NCI-H1092 treated with DMSO at 0.1 percent for 48 hours (cell line): Measurements from ENCODE around the gene LRP2BP.
"Not testable (repeated sequence)": the region's sequence is repeated elsewhere in the genome, so short reads cannot be mapped to it uniquely, and the experiment has no call there.

ENCODE experiments used
- DNase-seq: peaks from one replicate; lab custom pipeline; 2025; lab: John Stamatoyannopoulos, UW

The LRP2BP gene

DNA sequence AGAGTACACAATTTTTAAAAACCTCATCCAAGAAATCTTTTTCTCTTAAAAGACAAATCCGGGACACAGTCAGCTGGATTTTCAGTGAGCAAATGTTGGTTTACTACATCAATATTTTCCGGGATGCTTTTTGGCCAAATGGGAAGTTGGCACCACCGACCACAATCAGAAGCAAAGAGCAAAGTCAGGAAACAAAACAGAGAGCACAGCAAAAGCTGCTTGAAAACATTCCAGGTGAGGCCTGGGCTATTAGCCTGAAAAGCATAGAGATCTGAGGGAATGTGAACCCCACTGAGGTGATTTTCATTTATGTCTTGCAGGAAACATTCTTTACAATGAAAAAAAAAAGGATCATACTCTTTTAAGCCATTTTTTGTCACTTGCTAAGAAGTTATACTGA lies 33.9 kb downstream of the LRP2BP start:
- no peak for DNase-seq

DNA sequence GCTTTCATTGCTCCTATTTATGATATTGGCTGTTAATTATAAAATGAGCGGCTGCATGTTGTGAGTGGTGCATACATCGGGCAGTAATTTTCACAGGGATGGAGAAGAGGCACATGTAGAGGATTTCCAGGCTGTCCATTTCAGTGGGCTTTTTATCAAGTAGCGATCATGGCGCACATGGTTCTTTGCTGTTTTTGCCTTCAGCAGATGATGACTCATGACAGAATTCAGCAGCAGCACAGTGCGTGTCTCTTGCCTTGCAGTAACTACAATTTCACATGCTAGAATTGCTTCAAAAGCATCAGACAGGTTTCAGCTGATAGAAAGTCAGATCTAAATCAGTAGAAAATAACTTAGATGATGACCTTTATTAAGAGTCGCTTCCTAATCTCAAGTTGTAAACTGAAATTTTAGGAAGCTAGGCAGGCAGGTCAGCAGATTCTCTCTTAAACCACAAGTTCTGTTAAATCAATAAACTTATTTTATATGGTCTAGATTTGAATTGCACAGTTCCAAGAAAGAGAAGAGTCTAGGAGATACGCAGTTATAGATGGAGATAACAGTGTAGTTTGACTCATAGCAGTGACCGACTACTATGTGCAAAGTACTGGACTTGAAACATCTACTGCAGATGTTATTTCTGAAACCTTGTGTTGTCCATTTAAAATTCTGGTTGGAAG lies 35.8 kb downstream of the LRP2BP start:
- no peak for DNase-seq

DNA sequence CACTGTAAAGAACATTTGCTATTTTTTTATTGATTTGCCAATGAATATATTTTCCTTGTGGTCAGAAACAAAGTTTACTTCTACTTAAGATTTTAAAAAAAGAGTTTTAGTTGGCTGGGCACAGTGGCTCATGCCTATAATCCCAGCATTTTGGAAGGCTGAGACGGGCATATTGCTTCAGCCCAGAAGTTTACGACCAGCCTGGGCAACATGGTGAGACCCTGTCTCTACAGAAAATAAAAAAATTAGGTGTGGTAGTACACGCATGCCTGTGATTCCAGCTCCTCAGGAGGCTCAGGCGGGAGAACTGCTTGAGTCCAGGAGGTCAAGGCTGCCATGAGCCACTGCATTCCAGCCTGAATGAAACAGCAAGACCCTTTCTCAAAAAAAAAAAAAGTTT lies 36.8 kb downstream of the LRP2BP start:
- DNase-seq: no peak

DNA sequence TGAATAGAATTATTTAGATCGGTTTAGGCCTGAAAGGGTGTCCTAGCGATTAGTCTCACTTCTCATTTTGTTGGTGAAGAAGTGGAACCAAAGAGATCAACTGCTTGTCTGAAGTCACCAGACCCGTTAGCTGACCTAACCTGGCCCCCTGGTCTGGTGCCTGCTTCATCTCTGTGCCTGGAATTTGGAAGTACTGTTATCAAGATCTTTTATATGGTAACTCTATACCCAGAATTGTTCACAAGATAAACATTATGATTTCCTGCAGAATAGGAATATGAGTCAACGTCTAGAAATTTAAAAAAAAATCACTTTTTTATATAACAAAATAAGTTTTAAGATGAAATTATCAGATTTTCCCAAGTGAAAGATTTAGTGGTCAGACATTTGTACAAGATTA lies 37.2 kb downstream of the LRP2BP start:
- no peak for DNase-seq

DNA sequence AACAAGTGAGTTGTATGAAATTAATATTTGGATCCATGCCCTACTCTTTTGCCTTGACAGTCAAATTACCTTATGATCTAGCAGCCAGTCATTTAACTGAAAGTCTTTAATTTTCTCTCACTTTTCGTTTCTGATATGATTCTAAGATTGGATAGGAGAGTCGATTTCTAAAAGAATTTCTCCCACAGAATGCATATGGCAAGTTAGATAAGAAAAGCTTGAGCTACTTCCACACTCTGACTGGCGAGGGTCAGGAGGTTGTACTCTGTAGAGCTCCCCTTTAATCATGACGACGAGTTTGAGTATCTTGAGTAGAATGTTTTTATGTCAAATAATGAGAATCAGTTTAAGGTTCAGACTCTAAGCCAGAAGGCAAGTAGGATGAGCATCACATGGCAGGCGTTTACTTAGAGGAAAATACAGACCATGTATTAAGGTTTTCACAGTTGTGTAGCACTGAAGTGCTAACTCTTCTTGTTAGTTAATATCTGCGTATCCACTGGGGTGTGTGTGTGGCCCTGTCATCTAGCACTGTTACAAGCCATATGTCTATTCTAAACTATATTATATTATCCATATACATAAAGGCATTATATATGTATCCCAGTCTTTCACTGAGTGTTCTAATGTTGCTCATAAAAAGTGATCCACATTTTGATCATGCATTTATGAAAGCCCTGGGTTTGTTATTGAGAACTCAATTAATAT lies 37.8 kb downstream of the LRP2BP start:
- DNase-seq: no peak

DNA sequence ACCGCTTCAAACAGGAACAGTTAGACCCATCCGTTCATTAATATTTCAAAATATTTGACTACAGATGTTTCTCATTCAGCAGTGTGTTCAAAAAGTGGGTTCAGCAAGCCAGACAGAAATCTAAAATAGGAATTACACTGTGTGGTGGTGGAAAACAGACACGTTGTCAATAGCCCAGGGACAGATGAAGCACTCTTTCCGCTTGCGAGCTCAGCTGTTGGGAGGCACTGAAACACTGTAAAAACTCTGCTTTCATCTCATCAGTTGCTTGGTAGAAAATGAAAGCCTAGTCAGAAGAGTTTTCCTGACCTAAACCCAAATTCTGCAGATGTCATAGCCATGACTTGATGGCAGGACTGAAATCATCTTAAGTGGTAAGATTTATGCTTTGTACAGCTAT lies 38.5 kb downstream of the LRP2BP start:
- no peak for DNase-seq

DNA sequence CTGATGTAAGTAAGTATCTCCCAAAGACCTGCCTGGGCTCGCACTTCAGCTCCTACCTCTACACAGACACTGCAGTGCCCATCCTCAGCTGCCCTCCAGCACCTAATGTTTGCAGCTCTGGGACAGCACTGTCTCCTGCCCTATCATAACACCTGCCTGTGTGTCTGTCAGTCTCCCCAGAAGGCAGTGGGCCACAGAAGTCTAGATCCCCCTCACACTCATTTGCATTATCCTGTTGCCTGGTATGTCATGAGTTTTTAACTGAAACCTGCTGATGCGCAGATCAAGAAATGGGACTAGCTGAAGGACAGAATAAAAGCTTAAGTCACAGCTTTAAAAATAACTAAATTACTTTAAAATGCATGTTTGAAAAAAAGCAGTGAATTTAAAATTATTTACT lies 43.0 kb downstream of the LRP2BP start:
- no peak for DNase-seq

DNA sequence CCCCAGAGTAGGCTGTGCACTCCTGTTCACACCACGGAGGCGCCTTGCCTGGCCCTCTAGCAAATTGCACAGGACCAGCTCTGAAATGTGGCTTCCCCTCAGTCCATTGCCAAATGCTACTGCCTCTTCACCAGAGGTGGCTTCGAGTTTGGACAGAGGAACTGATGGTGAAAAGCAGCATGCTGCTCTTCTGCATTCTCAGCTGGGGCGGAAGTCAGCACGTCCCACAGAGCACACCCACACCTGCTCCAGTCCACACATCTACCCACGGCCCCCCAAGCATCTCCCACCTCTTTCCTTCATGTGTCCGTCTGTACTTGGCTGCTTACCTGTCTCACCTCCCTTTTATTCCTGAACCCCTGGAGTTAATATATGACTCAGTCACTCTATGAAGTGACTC lies 43.5 kb downstream of the LRP2BP start:
- DNase-seq: no peak

DNA sequence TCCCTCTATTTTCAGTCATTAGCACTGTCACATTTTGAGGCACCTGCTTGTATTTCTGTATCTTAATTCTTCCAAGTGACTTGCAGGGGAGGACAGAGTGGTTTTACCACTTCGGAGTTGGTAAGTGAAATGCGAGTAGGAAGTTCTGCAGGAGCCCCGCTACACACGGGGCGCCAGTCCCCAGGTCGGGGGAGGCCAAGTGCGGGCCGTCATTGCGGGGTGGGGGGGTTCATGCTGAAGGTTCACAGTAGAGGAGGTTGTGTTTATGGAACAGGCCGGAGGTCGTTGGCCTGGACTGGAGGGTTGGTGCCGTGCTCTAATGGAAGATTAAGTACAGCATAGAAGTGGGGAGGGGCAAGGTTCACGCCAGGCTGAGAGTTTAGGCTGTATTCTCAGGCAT lies 44.0 kb downstream of the LRP2BP start:
- no peak for DNase-seq

DNA sequence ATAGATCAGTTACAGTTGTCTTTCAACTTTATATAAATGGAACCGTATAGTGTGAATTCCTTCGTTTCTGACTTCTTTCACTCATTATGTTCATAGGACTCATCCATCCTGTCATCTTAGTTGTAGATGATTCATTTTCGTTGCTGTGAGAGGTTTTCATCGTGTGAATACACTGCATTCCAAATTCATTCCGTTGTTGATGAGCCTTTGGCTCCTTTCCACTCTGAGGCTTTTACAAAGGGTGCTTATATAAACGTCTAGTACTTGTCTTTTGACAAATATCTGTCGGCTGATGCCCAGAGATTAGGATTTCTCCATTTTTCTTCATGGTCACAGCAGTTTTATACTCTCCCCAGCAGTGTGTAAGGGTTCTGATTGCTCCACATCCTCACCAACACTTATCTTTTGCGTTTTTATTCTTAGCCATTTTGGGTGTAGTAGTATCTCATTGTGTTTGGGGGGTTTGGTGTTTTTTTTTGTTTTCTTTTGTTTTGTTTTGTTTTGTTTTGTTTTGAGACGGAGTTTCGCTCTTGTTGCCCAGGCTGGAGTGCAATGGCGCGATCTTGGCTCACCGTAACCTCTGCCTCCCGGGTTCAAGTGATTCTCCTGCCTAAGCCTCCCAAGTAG lies 48.6 kb downstream of the LRP2BP start:
- DNase-seq: no peak

DNA sequence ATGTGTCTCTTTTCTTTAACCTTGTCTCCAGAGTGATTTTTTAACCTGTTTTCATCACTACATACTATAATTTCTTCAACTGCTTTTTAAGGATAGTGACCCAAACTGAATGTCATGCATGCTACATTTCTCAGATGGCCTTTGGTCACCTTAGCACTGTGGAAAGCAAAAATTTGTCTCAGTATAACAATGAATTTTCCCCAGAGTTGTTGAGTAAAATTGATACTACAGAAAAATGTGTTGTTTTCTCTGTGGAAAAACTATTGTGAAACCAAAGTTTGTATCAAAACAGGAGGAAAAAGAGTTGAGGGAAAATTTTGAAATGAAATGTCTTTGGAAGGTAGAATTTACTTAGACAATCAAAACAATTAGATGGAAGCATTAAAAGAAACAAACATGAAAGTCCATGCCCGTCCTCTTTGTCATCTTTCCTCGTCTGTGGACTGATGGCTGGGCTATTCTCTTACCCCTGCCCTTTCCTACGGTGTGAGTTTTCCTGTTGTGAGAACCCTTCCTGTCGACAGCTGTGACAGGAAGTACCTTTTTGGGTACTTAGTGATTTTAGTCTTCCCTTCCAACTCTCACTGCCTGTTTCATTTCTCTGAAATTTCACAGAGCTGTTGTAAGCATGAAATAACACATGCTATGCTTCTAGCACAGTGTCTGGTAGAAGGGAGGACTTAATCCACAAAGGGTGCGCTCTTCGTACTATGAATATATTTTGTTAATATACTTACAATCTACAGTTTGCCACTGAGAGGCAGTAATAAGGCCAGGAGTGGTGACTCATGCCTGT lies 50.8 kb downstream of the LRP2BP start:
- no peak for DNase-seq

DNA sequence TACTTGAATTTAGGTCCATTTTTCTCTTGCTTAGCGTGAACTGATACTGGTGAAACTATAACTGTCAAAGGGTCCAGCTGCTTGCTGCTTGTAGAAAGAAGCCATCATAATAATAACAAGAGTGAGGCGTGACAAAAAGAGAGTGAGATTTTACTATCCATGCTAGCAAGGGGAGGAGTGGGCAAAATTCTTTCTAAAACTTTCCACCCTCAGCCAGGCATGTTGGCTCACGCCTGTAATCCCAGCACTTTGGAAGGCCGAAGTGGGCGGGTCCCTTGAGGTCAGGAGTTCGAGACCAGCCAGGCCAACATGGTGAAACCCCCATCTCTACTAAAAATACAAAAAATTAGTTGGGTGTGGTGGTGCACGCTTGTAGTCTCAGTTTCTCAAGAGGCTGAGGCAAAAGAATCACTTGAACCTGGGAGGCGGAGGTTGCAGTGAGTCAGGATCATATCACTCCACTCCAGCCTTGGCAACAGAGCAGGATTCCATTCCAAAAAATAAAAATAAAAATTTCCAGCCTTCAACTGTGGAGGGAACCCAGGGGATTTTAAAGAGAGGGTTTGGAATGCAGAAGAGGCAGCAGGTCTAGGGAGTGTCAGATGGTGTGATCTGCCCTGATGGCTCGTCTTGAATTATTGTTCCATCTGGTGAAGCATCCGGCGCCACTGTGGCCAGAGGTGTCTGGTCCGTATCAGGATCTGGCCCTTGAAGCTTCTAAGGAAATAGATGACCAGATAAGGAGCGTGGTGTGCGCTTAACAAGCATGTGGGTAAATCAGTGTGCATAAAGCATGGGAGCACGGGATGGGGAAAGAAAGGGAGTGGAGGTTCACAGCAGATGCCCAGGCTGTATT lies 51.8 kb downstream of the LRP2BP start:
- DNase-seq: no peak

DNA sequence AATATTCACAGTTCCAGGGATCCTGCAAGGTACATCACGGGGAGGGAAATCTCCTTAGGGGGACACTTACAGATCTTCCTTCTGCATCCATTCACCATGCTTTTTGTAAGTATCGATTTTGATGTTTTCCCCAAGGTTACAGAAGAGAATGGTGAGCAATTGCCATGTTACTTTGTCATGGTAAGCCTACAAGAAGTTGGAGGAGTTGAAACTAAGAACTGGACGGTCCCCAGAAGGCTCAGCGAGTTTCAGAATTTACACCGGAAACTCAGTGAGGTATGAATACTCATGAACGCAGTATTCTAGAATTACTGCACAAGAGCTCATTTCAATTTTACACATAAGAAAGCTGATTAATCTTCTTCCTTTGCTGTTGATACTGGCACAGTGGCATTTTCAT lies 53.9 kb downstream of the LRP2BP start:
- DNase-seq: no peak

DNA sequence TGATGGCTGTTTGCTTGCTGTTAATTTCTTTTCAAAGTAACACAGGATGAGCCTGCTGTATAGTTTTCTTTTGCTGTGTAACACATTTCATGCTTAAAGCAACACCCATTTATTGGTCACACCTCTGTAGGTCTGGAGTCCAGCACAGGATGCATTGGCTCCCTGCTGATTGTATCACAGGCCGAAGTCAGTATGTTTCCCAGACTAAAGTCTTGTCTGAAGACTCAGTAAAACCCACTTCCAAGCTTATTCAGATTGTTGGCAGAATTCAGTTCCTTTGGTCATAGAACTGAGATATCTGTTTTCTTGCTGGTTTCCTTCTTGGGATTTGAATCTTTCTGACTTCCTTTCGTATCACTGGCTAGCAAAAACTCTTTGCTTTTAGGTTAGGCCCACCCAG lies 54.3 kb downstream of the LRP2BP start:
- no peak for DNase-seq

DNA sequence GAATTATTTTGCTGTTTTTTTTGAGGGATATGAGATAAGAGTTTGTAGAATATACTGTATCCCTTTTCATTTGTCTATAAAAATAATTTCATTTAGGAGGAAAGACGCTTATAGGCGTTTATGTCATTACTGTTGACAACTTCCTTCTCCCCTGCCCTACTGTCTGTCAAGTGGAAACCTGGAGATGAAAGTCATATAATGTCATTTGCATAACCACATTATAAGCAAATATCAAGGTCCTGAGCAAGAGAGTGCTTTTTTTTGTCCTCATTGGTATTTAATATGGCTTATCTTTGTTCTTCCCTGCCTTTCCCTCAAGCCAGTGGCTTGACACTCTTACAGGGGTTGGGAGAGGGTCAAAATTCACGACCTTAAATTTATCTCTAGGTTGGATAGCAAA lies 55.8 kb downstream of the LRP2BP start:
- no peak for DNase-seq

DNA sequence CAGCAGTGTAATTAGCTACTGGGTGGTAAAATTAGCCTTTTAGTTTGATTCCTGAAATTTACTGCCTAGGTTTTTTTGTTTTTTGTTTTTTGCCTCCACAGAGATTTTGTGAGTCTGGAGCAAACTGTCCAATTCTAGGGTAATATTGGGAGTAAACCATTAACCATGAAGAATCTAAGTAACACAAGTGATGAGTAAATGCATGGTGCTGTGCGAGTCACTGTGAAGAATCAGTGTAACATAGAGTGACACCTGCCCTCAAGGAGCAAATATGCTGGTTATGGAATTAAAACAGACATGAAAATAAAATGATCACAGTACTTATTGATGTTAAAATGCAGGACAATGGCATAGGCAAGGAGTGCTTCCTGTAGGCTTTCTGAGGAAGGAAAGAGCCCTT lies 60.1 kb downstream of the LRP2BP start:
- DNase-seq: no peak

DNA sequence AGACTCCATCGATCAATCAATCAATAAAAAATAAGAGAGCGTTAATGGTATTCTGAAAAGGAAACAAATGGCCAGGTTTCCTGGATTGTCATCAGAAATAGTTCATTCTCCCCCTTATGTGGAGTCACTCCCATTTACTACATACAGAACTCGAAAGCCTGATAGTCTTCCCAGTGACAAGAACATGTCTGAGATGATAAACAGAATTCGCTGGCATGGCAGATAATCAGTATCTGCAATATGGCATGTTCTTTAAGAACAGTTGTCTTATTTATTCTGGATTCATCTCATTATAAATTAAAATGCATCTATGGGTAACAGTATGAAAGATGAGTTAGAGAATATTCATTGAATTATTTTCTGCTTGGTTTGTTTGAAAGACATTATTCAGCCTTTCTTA lies 61.4 kb downstream of the LRP2BP start:
- DNase-seq: no peak

DNA sequence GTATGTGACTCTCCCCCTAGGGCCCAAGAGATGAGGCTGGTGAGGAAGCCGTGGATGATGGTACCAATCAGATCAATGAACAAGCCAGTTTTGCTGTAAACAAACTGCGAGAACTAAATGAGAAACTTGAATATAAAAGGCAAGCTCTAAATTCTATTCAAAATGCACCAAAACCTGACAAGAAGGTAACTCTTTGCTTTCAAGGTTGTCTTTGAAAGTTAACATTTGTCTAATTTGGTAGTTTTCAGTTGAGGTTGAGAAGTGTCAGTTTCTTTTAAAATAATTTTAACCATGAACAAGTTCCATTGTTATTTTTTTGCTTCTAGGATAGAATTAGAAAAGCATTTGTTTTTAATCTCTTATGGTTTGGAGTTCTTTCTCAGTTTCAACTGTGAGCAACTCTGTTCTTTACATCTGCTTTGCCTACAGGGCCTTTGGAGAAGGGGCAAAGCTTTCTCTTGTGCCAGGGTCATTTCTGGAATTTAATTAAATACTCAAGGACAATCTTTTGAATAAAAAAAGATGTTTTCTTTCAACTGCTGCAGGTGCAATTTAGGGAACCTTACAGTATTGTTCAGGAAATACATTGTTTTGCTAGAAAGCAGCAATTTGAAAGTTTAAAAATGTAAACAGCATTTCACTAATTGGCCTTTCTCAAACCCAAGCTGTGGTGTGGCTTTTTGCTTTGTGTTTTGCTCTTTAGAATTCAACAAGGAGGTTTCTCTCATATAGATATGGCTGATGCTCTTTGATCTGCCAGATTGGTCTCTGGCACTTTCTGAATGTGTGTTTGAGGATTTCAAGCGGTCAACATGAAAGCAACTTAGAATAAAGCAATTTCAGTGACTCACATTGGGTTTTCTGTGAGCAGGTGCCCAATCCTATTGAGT lies 62.9 kb downstream of the LRP2BP start:
- DNase-seq: no peak

DNA sequence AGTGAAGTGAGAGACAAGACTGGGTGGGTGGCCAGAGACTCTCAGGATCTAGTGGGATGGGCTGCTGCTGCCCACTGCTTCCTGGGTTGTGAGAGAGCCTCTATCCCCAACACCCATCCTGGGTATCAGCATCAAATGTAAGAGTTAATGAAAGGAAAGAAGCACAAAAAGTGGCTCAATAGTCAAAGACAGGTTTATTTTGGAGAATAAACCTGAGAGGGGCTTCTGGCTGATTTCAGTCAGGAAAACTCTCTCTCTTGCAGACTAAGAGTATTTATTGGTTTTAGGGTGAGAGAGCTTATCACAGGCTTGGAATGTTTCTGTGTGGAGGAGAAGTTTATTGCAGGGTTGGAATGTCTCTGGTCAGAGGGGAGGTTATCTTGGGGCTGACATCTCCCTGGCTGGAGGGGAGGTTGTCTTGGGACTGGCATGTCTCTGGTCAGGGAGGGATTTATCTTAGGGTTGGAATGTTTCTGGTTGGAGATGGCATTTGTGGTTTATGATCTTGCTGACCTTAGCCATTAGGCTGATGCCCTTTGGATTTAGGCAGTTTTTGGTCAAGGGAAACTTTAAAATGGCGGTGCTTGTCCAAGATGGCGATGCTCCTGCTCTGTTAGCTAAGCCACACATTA lies 65.7 kb downstream of the LRP2BP start:
- not testable (repeated sequence) for DNase-seq

DNA sequence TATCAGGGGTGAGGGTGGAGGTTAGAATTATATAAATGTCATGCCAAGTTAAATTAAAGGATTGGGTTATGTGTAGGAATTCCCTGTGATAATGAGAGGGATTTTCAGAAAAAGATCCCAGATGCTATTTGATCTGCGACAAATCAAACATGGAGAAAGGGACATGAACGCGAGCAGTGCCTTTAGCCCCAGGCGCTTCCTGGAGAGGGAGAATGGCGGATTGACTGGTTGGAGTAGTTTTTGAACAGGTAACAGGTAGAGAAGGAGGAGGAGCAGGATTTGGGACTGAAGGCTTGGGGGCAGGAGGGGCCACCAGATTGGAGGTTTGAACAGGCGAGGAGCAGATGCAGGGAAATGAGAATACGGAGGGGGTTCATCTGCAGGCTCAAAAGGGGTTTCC lies 67.1 kb downstream of the LRP2BP start:
- no peak for DNase-seq
